ENCODE data around the gene RTL5. TPM values are rescaled to one million over a fixed set of nuclear protein-coding genes. Genes with fewer than 3 reads are reported as not detected.

RTL5 gene
- polyA plus RNA-seq, 1 donor: 6.9 TPM

- H3K36me3 ChIP-seq (ENCODE audit: control insufficient read depth, insufficient read depth, low read length): peaks cover 2% of the 10 kb centered on the region
- no peaks in the 10 kb centered on the region for H3K9me3 ChIP-seq (ENCODE audit: control insufficient read depth, low read depth, low read length)
- no peak overlapping the region for H3K4me3 ChIP-seq (ENCODE audit: low read length)
- no CpG with 5 or more reads among the region's 12 CpGs for WGBS (ENCODE audit: insufficient coverage, low lambda C conversion rate)
- peaks cover 20% of the 10 kb centered on the region for H3K4me1 ChIP-seq (ENCODE audit: control insufficient read depth, insufficient read depth, low read length)
- H3K27me3 ChIP-seq (ENCODE audit: control insufficient read depth, insufficient read depth, low read length): peaks cover 29% of the 10 kb centered on the region
- no peak for DNase-seq
- H3K27ac ChIP-seq (ENCODE audit: low read length): no peak overlapping the region
Measured at GRCh38 chrX:72130156-72130761, 1.5 kb downstream of the RTL5 start.

- Histone ChIP-seq H3K27ac (ENCODE audit: low read length) (no peak overlapping the region), H3K4me3 (ENCODE audit: low read length) (no peak overlapping the region), H3K36me3 (ENCODE audit: control insufficient read depth, insufficient read depth, low read length) (peaks cover 2% of the 10 kb centered on the region), H3K4me1 (ENCODE audit: control insufficient read depth, insufficient read depth, low read length) (peaks cover 21% of the 10 kb centered on the region), H3K27me3 (ENCODE audit: control insufficient read depth, insufficient read depth, low read length) (peaks cover 29% of the 10 kb centered on the region), H3K9me3 (ENCODE audit: control insufficient read depth, low read depth, low read length) (no peaks in the 10 kb centered on the region)
- no peak for DNase-seq
- whole genome bisulfite sequencing (ENCODE audit: insufficient coverage, low lambda C conversion rate): no CpG with 5 or more reads among the region's 16 CpGs
Measured at GRCh38 chrX:72129661-72130060, 2.1 kb downstream of the RTL5 start.

GRCh38 chrX:72128881-72129280, 2.8 kb downstream of the RTL5 start:
- peaks cover 2% of the 10 kb centered on the region for H3K36me3 ChIP-seq (ENCODE audit: control insufficient read depth, insufficient read depth, low read length)
- H3K27ac ChIP-seq (ENCODE audit: low read length): no peak overlapping the region
- H3K4me1 ChIP-seq (ENCODE audit: control insufficient read depth, insufficient read depth, low read length): peaks cover 21% of the 10 kb centered on the region
- no CpG with 5 or more reads among the region's 6 CpGs for WGBS (ENCODE audit: insufficient coverage, low lambda C conversion rate)
- DNase-seq: no peak
- no peak overlapping the region for H3K4me3 ChIP-seq (ENCODE audit: low read length)
- no peaks in the 10 kb centered on the region for H3K9me3 ChIP-seq (ENCODE audit: control insufficient read depth, low read depth, low read length)
- peaks cover 27% of the 10 kb centered on the region for H3K27me3 ChIP-seq (ENCODE audit: control insufficient read depth, insufficient read depth, low read length)

- no CpG with 5 or more reads among the region's 4 CpGs for WGBS (ENCODE audit: insufficient coverage, low lambda C conversion rate)
- DNase-seq: no peak
- H3K4me3 ChIP-seq (ENCODE audit: low read length): no peak overlapping the region
- no peak overlapping the region for H3K27ac ChIP-seq (ENCODE audit: low read length)
- no peaks in the 10 kb centered on the region for H3K9me3 ChIP-seq (ENCODE audit: control insufficient read depth, low read depth, low read length)
- H3K27me3 ChIP-seq (ENCODE audit: control insufficient read depth, insufficient read depth, low read length): peaks cover 26% of the 10 kb centered on the region
- peaks cover 26% of the 10 kb centered on the region for H3K4me1 ChIP-seq (ENCODE audit: control insufficient read depth, insufficient read depth, low read length)
- peaks cover 2% of the 10 kb centered on the region for H3K36me3 ChIP-seq (ENCODE audit: control insufficient read depth, insufficient read depth, low read length)
Measured at GRCh38 chrX:72128183-72128834, 3.4 kb downstream of the RTL5 start.

- H3K4me1 ChIP-seq (ENCODE audit: control insufficient read depth, insufficient read depth, low read length): peaks cover 26% of the 10 kb centered on the region
- no peaks in the 10 kb centered on the region for H3K9me3 ChIP-seq (ENCODE audit: control insufficient read depth, low read depth, low read length)
- no peak for DNase-seq
- no peak overlapping the region for H3K4me3 ChIP-seq (ENCODE audit: low read length)
- no peak overlapping the region for H3K27ac ChIP-seq (ENCODE audit: low read length)
- peaks cover 2% of the 10 kb centered on the region for H3K36me3 ChIP-seq (ENCODE audit: control insufficient read depth, insufficient read depth, low read length)
- WGBS (ENCODE audit: insufficient coverage, low lambda C conversion rate): no CpG with 5 or more reads among the region's 3 CpGs
- H3K27me3 ChIP-seq (ENCODE audit: control insufficient read depth, insufficient read depth, low read length): peaks cover 17% of the 10 kb centered on the region
Measured at GRCh38 chrX:72127332-72127731, 4.4 kb downstream of the RTL5 start.

GRCh38 chrX:72126539-72127140, 5.1 kb downstream of the RTL5 start:
- WGBS (ENCODE audit: insufficient coverage, low lambda C conversion rate): no CpG with 5 or more reads among the region's 9 CpGs
- Histone ChIP-seq H3K9me3 (ENCODE audit: control insufficient read depth, low read depth, low read length) (no peaks in the 10 kb centered on the region), H3K4me1 (ENCODE audit: control insufficient read depth, insufficient read depth, low read length) (peaks cover 23% of the 10 kb centered on the region), H3K4me3 (ENCODE audit: low read length) (no peak overlapping the region), H3K27ac (ENCODE audit: low read length) (peak overlapping the region; percentile 2), H3K27me3 (ENCODE audit: control insufficient read depth, insufficient read depth, low read length) (peaks cover 12% of the 10 kb centered on the region), H3K36me3 (ENCODE audit: control insufficient read depth, insufficient read depth, low read length) (peaks cover 2% of the 10 kb centered on the region)
- DNase-seq: peak; percentile 73 to 78

- DNase-seq: no peak
- Histone ChIP-seq H3K36me3 (ENCODE audit: control insufficient read depth, insufficient read depth, low read length) (peaks cover 2% of the 10 kb centered on the region), H3K9me3 (ENCODE audit: control insufficient read depth, low read depth, low read length) (no peaks in the 10 kb centered on the region), H3K27ac (ENCODE audit: low read length) (peak overlapping the region; percentile 2), H3K4me3 (ENCODE audit: low read length) (no peak overlapping the region), H3K4me1 (ENCODE audit: control insufficient read depth, insufficient read depth, low read length) (peaks cover 23% of the 10 kb centered on the region), H3K27me3 (ENCODE audit: control insufficient read depth, insufficient read depth, low read length) (peaks cover 8% of the 10 kb centered on the region)
- no CpG with 5 or more reads among the region's 3 CpGs for WGBS (ENCODE audit: insufficient coverage, low lambda C conversion rate)
Measured at GRCh38 chrX:72126048-72126415, 5.7 kb downstream of the RTL5 start.

GRCh38 chrX:72125331-72126047, 6.2 kb downstream of the RTL5 start:
- Histone ChIP-seq H3K27me3 (ENCODE audit: control insufficient read depth, insufficient read depth, low read length) (peaks cover 3% of the 10 kb centered on the region), H3K9me3 (ENCODE audit: control insufficient read depth, low read depth, low read length) (no peaks in the 10 kb centered on the region), H3K36me3 (ENCODE audit: control insufficient read depth, insufficient read depth, low read length) (peaks cover 2% of the 10 kb centered on the region), H3K27ac (ENCODE audit: low read length) (no peak overlapping the region), H3K4me3 (ENCODE audit: low read length) (no peak overlapping the region), H3K4me1 (ENCODE audit: control insufficient read depth, insufficient read depth, low read length) (peaks cover 23% of the 10 kb centered on the region)
- WGBS (ENCODE audit: insufficient coverage, low lambda C conversion rate): no CpG with 5 or more reads among the region's 6 CpGs
- no peak for DNase-seq

- no peak for DNase-seq
- 90% methylated on average over 2 of the region's 8 CpGs for WGBS (ENCODE audit: insufficient coverage, low lambda C conversion rate)
- peaks cover 2% of the 10 kb centered on the region for H3K36me3 ChIP-seq (ENCODE audit: control insufficient read depth, insufficient read depth, low read length)
- no peak overlapping the region for H3K27ac ChIP-seq (ENCODE audit: low read length)
- peaks cover 23% of the 10 kb centered on the region for H3K4me1 ChIP-seq (ENCODE audit: control insufficient read depth, insufficient read depth, low read length)
- no peak overlapping the region for H3K4me3 ChIP-seq (ENCODE audit: low read length)
- H3K27me3 ChIP-seq (ENCODE audit: control insufficient read depth, insufficient read depth, low read length): no peaks in the 10 kb centered on the region
- H3K9me3 ChIP-seq (ENCODE audit: control insufficient read depth, low read depth, low read length): no peaks in the 10 kb centered on the region
Measured at GRCh38 chrX:72124540-72125201, 7.0 kb downstream of the RTL5 start.

Measured in large intestine (tissue), 3 donors.